BJ (cell line): ENCODE data around the gene IGDCC3. TPM values are rescaled to one million over a fixed set of nuclear protein-coding genes. Genes with fewer than 3 reads are reported as not detected.

Source experiments
- CTCF ChIA-PET: fragments of 350-600 bp; formaldehyde crosslinking; extraction: SDS; loops from one replicate; lab custom pipeline; 2021; ENCODE audit warnings: antibody characterized with exemption, inconsistent platforms; lab: Yijun Ruan, JAX
- POLR2A ChIA-PET: fragments of 300-600 bp; sonication (Branson Sonifier 250); formaldehyde crosslinking; extraction: SDS; loops from one replicate; lab custom pipeline; 2021; ENCODE audit warnings: antibody characterized with exemption; lab: Charles Lee
- DNase-seq: peaks from one replicate; pipeline ENCODE4 v3.0.0-alpha.2; 2011; ENCODE audit warnings: low read depth
- H3K27me3 ChIP-seq: 2 replicates; pipeline ENCODE4 v1.6.0; 2011; ENCODE audit warnings: low read length; ENCODE audit not compliant: control insufficient read depth, insufficient read depth
- H3K36me3 ChIP-seq: 2 replicates; pipeline ENCODE4 v1.5.1; 2011; ENCODE audit warnings: low read length; ENCODE audit not compliant: control insufficient read depth, insufficient read depth
- H3K4me3 ChIP-seq: 2 replicates; pipeline ENCODE4 v1.5.1; 2011; ENCODE audit warnings: low read depth, mild to moderate bottlenecking, control low read depth, low read length
- polyA plus RNA-seq: library from polyadenylated mRNA; depleted of rRNA; stranded (reverse); fragments of >200 nt; gene quantifications from 2 replicates; pipeline ENCODE4 v1.2.3, GENCODE V29; 2011
- TF ChIP-seq, protein P1 (sequence below): IDR thresholded peaks from 2 replicates; pipeline ENCODE4 v1.5.1; 2011; ENCODE audit warnings: low read depth, mild to moderate bottlenecking, control low read depth, inconsistent platforms, low read length, moderate library complexity; ENCODE audit not compliant: insufficient read depth

IGDCC3 gene
- polyA plus RNA-seq, 1 experiment, result not detected

- TF ChIP-seq, protein P1, sequence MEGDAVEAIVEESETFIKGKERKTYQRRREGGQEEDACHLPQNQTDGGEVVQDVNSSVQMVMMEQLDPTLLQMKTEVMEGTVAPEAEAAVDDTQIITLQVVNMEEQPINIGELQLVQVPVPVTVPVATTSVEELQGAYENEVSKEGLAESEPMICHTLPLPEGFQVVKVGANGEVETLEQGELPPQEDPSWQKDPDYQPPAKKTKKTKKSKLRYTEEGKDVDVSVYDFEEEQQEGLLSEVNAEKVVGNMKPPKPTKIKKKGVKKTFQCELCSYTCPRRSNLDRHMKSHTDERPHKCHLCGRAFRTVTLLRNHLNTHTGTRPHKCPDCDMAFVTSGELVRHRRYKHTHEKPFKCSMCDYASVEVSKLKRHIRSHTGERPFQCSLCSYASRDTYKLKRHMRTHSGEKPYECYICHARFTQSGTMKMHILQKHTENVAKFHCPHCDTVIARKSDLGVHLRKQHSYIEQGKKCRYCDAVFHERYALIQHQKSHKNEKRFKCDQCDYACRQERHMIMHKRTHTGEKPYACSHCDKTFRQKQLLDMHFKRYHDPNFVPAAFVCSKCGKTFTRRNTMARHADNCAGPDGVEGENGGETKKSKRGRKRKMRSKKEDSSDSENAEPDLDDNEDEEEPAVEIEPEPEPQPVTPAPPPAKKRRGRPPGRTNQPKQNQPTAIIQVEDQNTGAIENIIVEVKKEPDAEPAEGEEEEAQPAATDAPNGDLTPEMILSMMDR, result no peak
- H3K27me3 ChIP-seq, result peaks cover 11% of the 10 kb centered on the region
- no peaks in the 10 kb centered on the region for H3K36me3 ChIP-seq
- CTCF ChIA-PET, result interaction anchor here (1.2 to 10.0 kb wide), 4 partner anchors 14 to 51 kb away, joined by 3 to 71 read pairs (median 12); no protein-coding TSS in a partner anchor
- H3K4me3 ChIP-seq, result no peak overlapping the region
- no peak for DNase-seq
- POLR2A ChIA-PET, result interaction anchor here (0.6 kb wide), 1 partner anchor 10 kb away, joined by 3 read pairs; no protein-coding TSS in a partner anchor
Observed at GRCh38 chr15:65369651-65370050, 8.2 kb downstream of the IGDCC3 start.

- H3K36me3 ChIP-seq, result no peaks in the 10 kb centered on the region
- no peak for DNase-seq
- H3K27me3 ChIP-seq, result peaks cover 12% of the 10 kb centered on the region
- ChIA-PET CTCF (interaction anchor here (3.5 to 10.0 kb wide), 2 partner anchors 17 to 32 kb away, joined by 15 to 71 read pairs; no protein-coding TSS in a partner anchor), POLR2A (interaction anchor here (0.6 kb wide), 1 partner anchor 9 kb away, joined by 3 read pairs; no protein-coding TSS in a partner anchor)
- TF ChIP-seq, protein P1, result no peak
- H3K4me3 ChIP-seq, result no peak overlapping the region
Observed at GRCh38 chr15:65369212-65369547, 8.6 kb downstream of the IGDCC3 start.

GRCh38 chr15:65368302-65369211 lies 9.2 kb downstream of the IGDCC3 start:
- DNase-seq, result no peak
- ChIA-PET CTCF (interaction anchor here (0.9 to 10.0 kb wide), 5 partner anchors 18 to 50 kb away, joined by 3 to 71 read pairs (median 9); no protein-coding TSS in a partner anchor), POLR2A (interaction anchor here (0.6 to 0.7 kb wide), 2 partner anchors 9 to 41 kb away, joined by 3 to 7 read pairs; no protein-coding TSS in a partner anchor)
- no peak overlapping the region for H3K4me3 ChIP-seq
- H3K27me3 ChIP-seq, result peaks cover 12% of the 10 kb centered on the region
- TF ChIP-seq, protein P1, result no peak
- no peaks in the 10 kb centered on the region for H3K36me3 ChIP-seq

- H3K27me3 ChIP-seq, result peaks cover 12% of the 10 kb centered on the region
- no peak overlapping the region for H3K4me3 ChIP-seq
- POLR2A ChIA-PET, result no interaction called here
- no peak for DNase-seq
- no peaks in the 10 kb centered on the region for H3K36me3 ChIP-seq
- CTCF ChIA-PET, result interaction anchor here (1.7 kb wide), 1 partner anchor 19 kb away, joined by 7 read pairs; no protein-coding TSS in a partner anchor
- TF ChIP-seq, protein P1, result no peak
Observed at GRCh38 chr15:65366122-65366892, 11.5 kb downstream of the IGDCC3 start.

DNA sequence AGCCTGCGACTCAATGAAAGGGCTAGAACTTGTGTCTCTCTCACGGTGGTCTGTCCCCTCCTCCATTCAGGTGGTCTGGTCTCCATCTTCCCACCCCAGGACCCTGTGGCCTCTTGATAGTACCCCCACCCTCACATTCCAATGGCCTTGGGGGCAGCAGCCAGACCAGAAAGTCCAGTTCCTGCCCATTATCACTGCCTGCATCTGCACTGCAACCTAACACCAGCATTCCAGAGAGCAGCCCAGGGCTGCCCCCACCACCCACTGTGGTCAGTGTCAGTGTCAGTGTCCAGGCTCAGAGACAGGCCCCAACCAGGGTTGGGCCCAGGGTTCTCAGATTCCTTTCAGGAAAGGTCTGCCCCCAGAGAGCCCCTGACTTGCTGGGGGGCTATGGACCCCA lies 12.6 kb downstream of the IGDCC3 start:
- DNase-seq, result no peak
- H3K27me3 ChIP-seq, result peaks cover 12% of the 10 kb centered on the region
- H3K36me3 ChIP-seq, result no peaks in the 10 kb centered on the region
- ChIA-PET POLR2A (no interaction called here), CTCF (interaction anchor here (0.7 to 1.7 kb wide), 2 partner anchors 20 to 44 kb away, joined by 3 to 7 read pairs; no protein-coding TSS in a partner anchor)
- TF ChIP-seq, protein P1, result no peak
- no peak overlapping the region for H3K4me3 ChIP-seq
